OCI-LY3 (cell line): ENCODE results near the gene MAB21L3.

Experiments used
- H2AFZ ChIP-seq: fragments of 200-600, 300-600 bp; shearing (Covaris generic); 2 replicates; pipeline ENCODE4 v1.6.0; 2014; ENCODE audit warnings: antibody characterized with exemption, low read depth, low read length
- H3K27ac ChIP-seq: fragments of 200-600, 300-600 bp; sonication (generic); 2 replicates; pipeline ENCODE4 v1.5.1; 2014; ENCODE audit warnings: mild to moderate bottlenecking, low read length, moderate library complexity, mixed read lengths
- H3K27me3 ChIP-seq: fragments of 200-600, 300-600 bp; sonication (generic); 2 replicates; pipeline ENCODE4 v1.6.1; 2014; ENCODE audit warnings: low read depth, low read length, mixed read lengths
- H3K36me3 ChIP-seq: fragments of 200-600, 300-600 bp; sonication (generic); replicated peaks from 2 replicates; pipeline ENCODE3; 2014; ENCODE audit warnings: low read depth, low read length, mixed read lengths
- H3K4me1 ChIP-seq: fragments of 300-600, 200-600 bp; sonication (generic); 2 replicates; pipeline ENCODE4 v1.6.1; 2014; ENCODE audit warnings: low read length, mixed read lengths
- H3K4me2 ChIP-seq: fragments of 200-600, 300-600 bp; sonication (generic); 2 replicates; pipeline ENCODE4 v1.6.1; 2014; ENCODE audit warnings: low read length, mixed read lengths
- H3K4me3 ChIP-seq: fragments of 300-600, 200-600 bp; sonication (generic); 2 replicates; pipeline ENCODE4 v1.5.1; 2014; ENCODE audit warnings: antibody characterized with exemption, mild to moderate bottlenecking, low read length, moderate library complexity
- H3K79me2 ChIP-seq: fragments of 300-600, 200-600 bp; shearing (Covaris generic); 2 replicates; pipeline ENCODE4 v1.6.1; 2014; ENCODE audit warnings: mild to moderate bottlenecking, low read length, mixed read lengths
- H3K9ac ChIP-seq: fragments of 300-600, 200-600 bp; shearing (Covaris generic); 2 replicates; pipeline ENCODE4 v1.6.0; 2014; ENCODE audit warnings: mild to moderate bottlenecking, low read length, moderate library complexity
- H3K9me3 ChIP-seq: fragments of 200-600, 300-600 bp; shearing (Covaris generic); 2 replicates; pipeline ENCODE4 v1.6.1; 2014; ENCODE audit warnings: low read length, mixed read lengths; ENCODE audit not compliant: insufficient read depth
- H4K20me1 ChIP-seq: fragments of 200-600, 300-600 bp; sonication (generic); 2 replicates; pipeline ENCODE4 v1.6.1; 2016; ENCODE audit warnings: low read length, mixed read lengths; ENCODE audit not compliant: insufficient read depth
- EZH2phosphoT487 ChIP-seq: fragments of 200-600 bp; shearing (Covaris generic); IDR thresholded peaks from 2 replicates; pipeline ENCODE4 v1.6.1; 2018; ENCODE audit warnings: antibody characterized with exemption, mixed run types, low read depth
- TF ChIP-seq, protein P1 (sequence below): fragments of 200-600, 300-600 bp; sonication (generic); IDR thresholded peaks from 2 replicates; pipeline ENCODE4 v1.5.1; 2014; ENCODE audit warnings: antibody characterized with exemption, low read length, low read depth

The MAB21L3 gene

DNA sequence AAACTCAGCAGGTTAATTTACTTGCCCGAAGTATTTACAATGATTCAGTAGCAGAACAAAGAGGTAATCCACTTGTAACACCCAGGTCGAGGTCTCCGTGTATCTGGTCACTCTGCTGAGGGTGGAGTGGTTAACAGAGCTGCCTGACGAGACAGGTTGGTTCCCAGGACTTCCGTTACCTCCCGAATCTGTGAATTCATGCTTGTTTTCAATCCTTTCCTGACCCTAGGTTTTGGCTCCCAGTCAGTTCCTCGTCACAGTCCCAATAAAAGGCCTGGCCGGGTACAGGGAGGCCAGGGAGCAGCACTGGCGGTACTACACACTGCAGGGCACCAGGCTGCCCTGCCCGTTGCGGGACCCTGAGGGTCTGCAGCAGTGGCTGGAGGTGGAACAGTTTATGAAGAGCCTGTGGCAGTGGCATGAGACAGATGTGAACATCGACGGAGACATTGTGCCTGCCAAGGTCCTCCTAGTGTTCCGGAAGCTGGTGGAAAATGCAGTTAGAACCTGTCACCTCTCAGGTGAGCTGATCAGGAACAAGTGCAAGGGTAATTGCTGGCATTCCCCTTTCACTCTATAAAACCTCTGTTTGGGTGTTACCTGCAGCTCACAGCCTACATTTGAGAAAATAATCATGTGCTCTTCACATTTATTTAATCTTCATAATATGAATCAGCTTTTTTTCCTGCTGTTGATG, 12.8 kb downstream of the MAB21L3 start:
- H3K27me3 ChIP-seq = peaks cover 17% of the 10 kb centered on the region
- no peaks in the 10 kb centered on the region for H3K9me3 ChIP-seq
- H3K27ac ChIP-seq = no peak overlapping the region
- H4K20me1 ChIP-seq = no peaks in the 10 kb centered on the region
- no peak overlapping the region for H3K4me2 ChIP-seq
- TF ChIP-seq EZH2phosphoT487 = no peak
- TF ChIP-seq, protein P1, sequence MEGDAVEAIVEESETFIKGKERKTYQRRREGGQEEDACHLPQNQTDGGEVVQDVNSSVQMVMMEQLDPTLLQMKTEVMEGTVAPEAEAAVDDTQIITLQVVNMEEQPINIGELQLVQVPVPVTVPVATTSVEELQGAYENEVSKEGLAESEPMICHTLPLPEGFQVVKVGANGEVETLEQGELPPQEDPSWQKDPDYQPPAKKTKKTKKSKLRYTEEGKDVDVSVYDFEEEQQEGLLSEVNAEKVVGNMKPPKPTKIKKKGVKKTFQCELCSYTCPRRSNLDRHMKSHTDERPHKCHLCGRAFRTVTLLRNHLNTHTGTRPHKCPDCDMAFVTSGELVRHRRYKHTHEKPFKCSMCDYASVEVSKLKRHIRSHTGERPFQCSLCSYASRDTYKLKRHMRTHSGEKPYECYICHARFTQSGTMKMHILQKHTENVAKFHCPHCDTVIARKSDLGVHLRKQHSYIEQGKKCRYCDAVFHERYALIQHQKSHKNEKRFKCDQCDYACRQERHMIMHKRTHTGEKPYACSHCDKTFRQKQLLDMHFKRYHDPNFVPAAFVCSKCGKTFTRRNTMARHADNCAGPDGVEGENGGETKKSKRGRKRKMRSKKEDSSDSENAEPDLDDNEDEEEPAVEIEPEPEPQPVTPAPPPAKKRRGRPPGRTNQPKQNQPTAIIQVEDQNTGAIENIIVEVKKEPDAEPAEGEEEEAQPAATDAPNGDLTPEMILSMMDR = no peak
- 0 out of 2 replicates have a peak, but pooled peaks cover 3% of the 10 kb centered on the region for H3K4me1 ChIP-seq
- H2AFZ ChIP-seq = no peak overlapping the region
- no peaks in the 10 kb centered on the region for H3K36me3 ChIP-seq
- H3K9ac ChIP-seq = no peak overlapping the region
- H3K4me3 ChIP-seq = no peak overlapping the region
- no peaks in the 10 kb centered on the region for H3K79me2 ChIP-seq

DNA sequence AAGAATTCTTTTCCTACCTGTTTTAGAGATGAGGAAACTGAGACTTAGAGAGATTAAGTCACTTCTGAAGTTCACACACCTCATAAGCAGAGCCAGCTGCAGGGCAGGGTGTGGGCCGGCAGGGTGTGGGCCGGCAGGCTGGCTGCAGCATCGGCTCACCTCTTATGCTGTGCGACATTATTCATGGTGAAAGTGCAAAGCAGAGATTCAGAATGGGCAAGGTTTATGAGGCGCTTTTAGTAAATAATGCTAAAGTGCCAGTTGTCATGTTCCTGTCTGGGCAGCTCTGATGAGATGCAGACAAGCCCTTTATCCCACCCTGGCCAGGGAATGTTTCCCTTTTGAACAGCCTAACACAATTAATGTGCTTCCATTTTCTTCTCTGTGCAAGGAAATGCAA, 14.6 kb downstream of the MAB21L3 start:
- no peaks in the 10 kb centered on the region for H3K9me3 ChIP-seq
- 0 out of 2 replicates have a peak, but pooled peaks cover 3% of the 10 kb centered on the region for H3K4me1 ChIP-seq
- TF ChIP-seq, protein P1 = no peak
- no peak for TF ChIP-seq EZH2phosphoT487
- no peak overlapping the region for H3K9ac ChIP-seq
- H3K4me2 ChIP-seq = no peak overlapping the region
- no peak overlapping the region for H3K27ac ChIP-seq
- no peak overlapping the region for H2AFZ ChIP-seq
- H3K79me2 ChIP-seq = no peaks in the 10 kb centered on the region
- no peaks in the 10 kb centered on the region for H4K20me1 ChIP-seq
- peaks cover 17% of the 10 kb centered on the region for H3K27me3 ChIP-seq
- H3K4me3 ChIP-seq = no peak overlapping the region
- H3K36me3 ChIP-seq = no peaks in the 10 kb centered on the region

DNA sequence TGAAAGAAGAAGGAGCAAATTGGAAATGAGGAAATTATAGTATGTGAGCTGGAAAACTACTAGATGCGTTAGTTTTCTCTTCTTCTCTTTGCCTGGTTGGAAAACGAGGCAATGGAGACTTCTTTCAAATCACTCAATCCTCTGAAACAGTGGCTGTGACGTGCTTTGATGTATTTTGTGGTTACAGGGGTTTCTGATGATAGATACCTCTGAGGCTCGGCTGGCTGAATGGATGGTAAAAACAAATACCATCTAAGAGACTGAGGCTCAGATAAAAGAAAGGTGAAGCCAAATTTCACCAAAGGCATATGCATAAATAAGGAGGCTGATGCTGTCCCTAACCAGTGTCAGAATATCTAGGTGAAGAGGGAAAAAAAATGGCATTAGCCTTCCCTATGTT, 15.1 kb downstream of the MAB21L3 start:
- peaks cover 17% of the 10 kb centered on the region for H3K27me3 ChIP-seq
- H3K9me3 ChIP-seq = no peaks in the 10 kb centered on the region
- H3K4me2 ChIP-seq = no peak overlapping the region
- H3K36me3 ChIP-seq = no peaks in the 10 kb centered on the region
- no peak overlapping the region for H3K4me3 ChIP-seq
- no peaks in the 10 kb centered on the region for H4K20me1 ChIP-seq
- no peaks in the 10 kb centered on the region for H3K79me2 ChIP-seq
- no peak overlapping the region for H3K9ac ChIP-seq
- no peak for TF ChIP-seq EZH2phosphoT487
- TF ChIP-seq, protein P1 = no peak
- 0 out of 2 replicates have a peak, but pooled peaks cover 3% of the 10 kb centered on the region for H3K4me1 ChIP-seq
- no peak overlapping the region for H3K27ac ChIP-seq
- H2AFZ ChIP-seq = no peak overlapping the region

DNA sequence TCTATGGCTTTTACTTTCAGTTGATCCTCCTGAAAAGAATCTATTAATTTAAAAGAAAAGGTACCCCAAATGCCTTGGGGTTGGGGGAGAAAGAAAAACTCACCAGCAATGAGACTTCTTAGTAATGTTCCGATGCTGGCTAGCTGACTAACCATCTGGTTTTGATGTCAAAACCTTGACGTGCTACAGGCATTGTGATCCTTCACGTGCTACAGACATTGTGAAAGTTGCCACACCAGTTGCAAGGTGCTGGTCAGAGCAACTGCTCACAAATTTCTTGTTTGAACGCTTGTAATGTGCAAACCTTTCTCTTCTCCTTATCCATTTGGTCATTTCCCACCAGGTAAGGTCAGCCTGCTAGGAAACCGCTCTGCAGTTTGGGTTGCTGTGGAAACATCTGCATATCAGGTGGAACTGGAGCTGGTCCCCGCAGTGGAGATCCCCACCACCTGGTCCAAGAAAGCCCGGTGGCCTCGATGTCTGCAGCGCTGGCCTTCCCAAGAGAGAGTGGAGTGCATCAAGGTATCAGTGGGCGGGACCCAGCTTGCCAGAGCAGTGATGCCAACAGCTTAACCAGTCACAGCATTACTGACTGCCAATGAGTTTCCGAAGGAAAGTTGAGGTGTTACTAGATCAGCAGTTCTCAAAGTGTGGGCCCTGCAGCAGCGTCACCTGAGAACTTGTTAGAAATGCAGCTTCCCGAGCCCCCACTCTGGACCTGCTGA, 16.1 kb downstream of the MAB21L3 start:
- H3K4me2 ChIP-seq = no peak overlapping the region
- H4K20me1 ChIP-seq = no peaks in the 10 kb centered on the region
- H3K4me3 ChIP-seq = no peak overlapping the region
- H3K9me3 ChIP-seq = no peaks in the 10 kb centered on the region
- no peak overlapping the region for H3K27ac ChIP-seq
- H3K27me3 ChIP-seq = peaks cover 17% of the 10 kb centered on the region
- H3K4me1 ChIP-seq = 0 out of 2 replicates have a peak, but pooled peaks cover 3% of the 10 kb centered on the region
- H2AFZ ChIP-seq = no peak overlapping the region
- H3K9ac ChIP-seq = no peak overlapping the region
- no peak for TF ChIP-seq EZH2phosphoT487
- TF ChIP-seq, protein P1 = no peak
- H3K79me2 ChIP-seq = no peaks in the 10 kb centered on the region
- H3K36me3 ChIP-seq = no peaks in the 10 kb centered on the region
